ENCODE measurements around the gene MT1G.

GRCh38 chr16:56647641-56648431, 20.0 kb downstream of the MT1G start:
- TF ChIP-seq CTCF (IDR thresholded peaks at IDR 0.05) (no peak), POLR2A (IDR thresholded peaks at IDR 0.05) (no peak)
